BE2C (cell line): Measurements from ENCODE around the gene COL3A1.

Experiments
- DNase-seq: peaks from one replicate; pipeline ENCODE4 v3.0.0-alpha.2; 2020
- H3K27me3 ChIP-seq: fragments of 250-450 bp; sonication (Bioruptor Pico); 2 replicates; pipeline ENCODE4 v1.5.1; 2020; ENCODE audit warnings: mild to moderate bottlenecking
- H3K36me3 ChIP-seq: fragments of 250-450 bp; sonication (Bioruptor Pico); 2 replicates; pipeline ENCODE4 v1.5.1; 2020; ENCODE audit warnings: mild to moderate bottlenecking
- H3K4me1 ChIP-seq: fragments of 250-450 bp; sonication (Bioruptor Pico); 2 replicates; pipeline ENCODE4 v1.5.1; 2020
- H3K4me3 ChIP-seq: 2 replicates; pipeline ENCODE4 v1.5.1; 2011; ENCODE audit warnings: low read depth, low read length
- H3K9me3 ChIP-seq: fragments of 250-450 bp; sonication (Bioruptor Pico); 2 replicates; pipeline ENCODE4 v1.5.1; 2020
- CTCF ChIP-seq: IDR thresholded peaks from 2 replicates; pipeline ENCODE4 v1.5.1; 2012; ENCODE audit warnings: mild to moderate bottlenecking, low read depth, low read length

Gene COL3A1

GRCh38 chr2:189008555-189009262, 34.5 kb downstream of the COL3A1 start:
- no peaks in the 10 kb centered on the region for H3K9me3 ChIP-seq
- DNase-seq, result no peak
- no peaks in the 10 kb centered on the region for H3K27me3 ChIP-seq
- no peak for TF ChIP-seq CTCF
- H3K4me3 ChIP-seq, result no peak overlapping the region
- H3K4me1 ChIP-seq, result no peaks in the 10 kb centered on the region
- H3K36me3 ChIP-seq, result no peaks in the 10 kb centered on the region

DNA sequence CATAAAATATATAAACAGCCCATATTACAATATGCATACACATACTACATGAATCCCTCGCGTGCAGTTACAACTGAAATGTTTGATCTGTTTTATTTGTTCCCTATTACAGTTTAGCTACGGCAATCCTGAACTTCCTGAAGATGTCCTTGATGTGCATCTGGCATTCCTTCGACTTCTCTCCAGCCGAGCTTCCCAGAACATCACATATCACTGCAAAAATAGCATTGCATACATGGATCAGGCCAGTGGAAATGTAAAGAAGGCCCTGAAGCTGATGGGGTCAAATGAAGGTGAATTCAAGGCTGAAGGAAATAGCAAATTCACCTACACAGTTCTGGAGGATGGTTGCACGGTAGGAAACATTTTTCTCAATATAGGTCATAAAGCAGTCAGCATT, 36.4 kb downstream of the COL3A1 start:
- Histone ChIP-seq H3K4me3 (no peak overlapping the region), H3K27me3 (no peaks in the 10 kb centered on the region), H3K4me1 (no peaks in the 10 kb centered on the region), H3K36me3 (no peaks in the 10 kb centered on the region), H3K9me3 (no peaks in the 10 kb centered on the region)
- DNase-seq, result no peak
- no peak for TF ChIP-seq CTCF

DNA sequence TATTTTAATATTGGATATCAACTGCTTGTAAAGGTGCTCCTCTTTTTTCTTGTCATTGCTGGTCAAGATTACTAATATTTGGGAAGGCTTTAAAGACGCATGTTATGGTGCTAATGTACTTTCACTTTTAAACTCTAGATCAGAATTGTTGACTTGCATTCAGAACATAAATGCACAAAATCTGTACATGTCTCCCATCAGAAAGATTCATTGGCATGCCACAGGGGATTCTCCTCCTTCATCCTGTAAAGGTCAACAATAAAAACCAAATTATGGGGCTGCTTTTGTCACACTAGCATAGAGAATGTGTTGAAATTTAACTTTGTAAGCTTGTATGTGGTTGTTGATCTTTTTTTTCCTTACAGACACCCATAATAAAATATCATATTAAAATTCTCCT, 38.2 kb downstream of the COL3A1 start:
- TF ChIP-seq CTCF, result no peak
- H3K36me3 ChIP-seq, result no peaks in the 10 kb centered on the region
- H3K4me1 ChIP-seq, result no peaks in the 10 kb centered on the region
- DNase-seq, result no peak
- H3K9me3 ChIP-seq, result no peaks in the 10 kb centered on the region
- H3K27me3 ChIP-seq, result no peaks in the 10 kb centered on the region
- H3K4me3 ChIP-seq, result no peak overlapping the region

- no peak for TF ChIP-seq CTCF
- H3K9me3 ChIP-seq, result no peaks in the 10 kb centered on the region
- H3K4me3 ChIP-seq, result no peak overlapping the region
- no peaks in the 10 kb centered on the region for H3K4me1 ChIP-seq
- H3K36me3 ChIP-seq, result no peaks in the 10 kb centered on the region
- DNase-seq, result no peak
- H3K27me3 ChIP-seq, result no peaks in the 10 kb centered on the region
Observed at GRCh38 chr2:189013031-189013430, 38.9 kb downstream of the COL3A1 start.

GRCh38 chr2:189013671-189014448, 39.7 kb downstream of the COL3A1 start:
- no peaks in the 10 kb centered on the region for H3K9me3 ChIP-seq
- no peak for DNase-seq
- H3K4me1 ChIP-seq, result no peaks in the 10 kb centered on the region
- H3K36me3 ChIP-seq, result no peaks in the 10 kb centered on the region
- H3K4me3 ChIP-seq, result no peak overlapping the region
- H3K27me3 ChIP-seq, result no peaks in the 10 kb centered on the region
- TF ChIP-seq CTCF, result no peak
